CD4-positive, alpha-beta T cell treated with Interferon alpha-2 for 1 hour (primary cell): ENCODE results near the gene CUX1.

Experiments used
- DNase-seq, 2 donors: peaks; one replicate each; pipeline ENCODE4 v3.0.0-alpha.2; 2020 to 2022

The CUX1 gene

GRCh38 chr7:102283477-102284189 is 466.2 kb downstream of the CUX1 start:
- DNase-seq, result no peak

- peak; percentile 40 to 53 for DNase-seq
These were observed 467.0 kb downstream of the CUX1 start for GRCh38 chr7:102284399-102284798.

DNA sequence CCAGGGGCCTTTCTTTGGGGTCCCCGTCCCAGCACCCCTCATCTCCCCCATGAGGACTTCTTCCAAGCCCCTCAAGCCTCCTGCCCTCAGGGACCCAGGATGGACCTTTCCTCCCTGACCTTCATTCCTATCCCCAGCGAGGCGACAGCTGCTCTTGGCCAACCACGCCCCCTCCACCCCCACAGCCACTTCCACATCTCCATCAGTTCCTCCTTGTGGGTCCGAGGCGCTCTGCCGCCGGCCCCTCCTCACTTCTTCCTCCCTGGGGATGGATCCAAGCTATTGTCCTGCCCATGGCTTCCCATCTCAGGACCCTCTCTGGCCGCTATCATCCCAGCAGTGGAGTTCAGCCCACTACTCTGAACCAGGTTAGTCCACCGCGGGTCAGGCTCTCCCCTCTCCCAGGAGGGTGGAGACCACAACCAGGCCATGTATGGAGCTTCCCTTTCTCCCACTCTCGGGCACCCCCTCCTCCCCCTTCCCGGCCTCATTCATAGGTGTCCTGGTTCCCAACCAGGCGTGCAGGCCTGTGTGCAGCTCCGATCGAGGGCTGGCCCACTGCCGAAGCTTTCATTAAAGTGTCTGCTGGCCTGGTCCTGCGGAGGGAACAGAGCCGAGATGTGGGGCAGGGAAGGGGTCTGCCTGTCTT is 467.6 kb downstream of the CUX1 start:
- DNase-seq, result peak in 1 of 2 donors; percentile 46

DNA sequence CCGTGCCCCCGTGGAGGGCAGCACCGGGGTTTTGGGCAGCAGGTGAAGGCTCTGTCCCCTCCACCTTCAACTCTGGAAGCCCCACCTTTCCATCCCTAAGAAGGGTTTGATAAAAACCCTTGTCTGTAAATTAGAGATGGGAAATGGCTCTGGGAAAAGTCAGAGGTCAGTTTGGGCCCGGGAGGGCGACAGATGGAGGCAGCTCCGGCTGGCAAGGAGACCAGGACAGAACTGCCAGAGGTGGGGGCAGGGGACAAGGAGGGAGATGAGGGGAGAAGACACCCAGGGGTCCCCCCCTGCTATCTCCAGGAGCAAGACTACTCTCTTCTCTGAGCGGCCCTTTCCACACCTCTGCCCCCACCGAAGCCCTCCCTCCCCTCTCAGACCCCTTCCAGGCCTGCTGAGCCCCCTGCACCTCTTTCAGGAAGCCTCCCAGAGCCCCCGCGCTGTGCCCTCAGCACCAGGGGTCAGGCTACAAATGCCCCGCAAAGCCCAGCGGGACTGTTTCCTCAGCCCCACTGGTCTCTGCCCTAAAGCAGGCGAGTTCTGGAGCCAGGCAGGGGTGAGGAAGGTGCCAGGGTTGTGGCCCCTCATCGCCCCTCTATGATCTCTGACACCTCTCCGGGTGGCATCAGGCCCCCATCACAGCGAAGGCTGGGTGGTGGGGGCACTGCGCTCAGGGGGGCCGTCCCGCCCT is 468.3 kb downstream of the CUX1 start:
- no peak for DNase-seq

GRCh38 chr7:102286237-102287110 is 469.0 kb downstream of the CUX1 start, which contains the start of gene SH2B2:
Gene SH2B2, plus strand, starts transcription at chr7:102286868. Its CDS starts 13,683 bp downstream, at chr7:102300551.
- peak; percentile 59 to 62 for DNase-seq

DNA sequence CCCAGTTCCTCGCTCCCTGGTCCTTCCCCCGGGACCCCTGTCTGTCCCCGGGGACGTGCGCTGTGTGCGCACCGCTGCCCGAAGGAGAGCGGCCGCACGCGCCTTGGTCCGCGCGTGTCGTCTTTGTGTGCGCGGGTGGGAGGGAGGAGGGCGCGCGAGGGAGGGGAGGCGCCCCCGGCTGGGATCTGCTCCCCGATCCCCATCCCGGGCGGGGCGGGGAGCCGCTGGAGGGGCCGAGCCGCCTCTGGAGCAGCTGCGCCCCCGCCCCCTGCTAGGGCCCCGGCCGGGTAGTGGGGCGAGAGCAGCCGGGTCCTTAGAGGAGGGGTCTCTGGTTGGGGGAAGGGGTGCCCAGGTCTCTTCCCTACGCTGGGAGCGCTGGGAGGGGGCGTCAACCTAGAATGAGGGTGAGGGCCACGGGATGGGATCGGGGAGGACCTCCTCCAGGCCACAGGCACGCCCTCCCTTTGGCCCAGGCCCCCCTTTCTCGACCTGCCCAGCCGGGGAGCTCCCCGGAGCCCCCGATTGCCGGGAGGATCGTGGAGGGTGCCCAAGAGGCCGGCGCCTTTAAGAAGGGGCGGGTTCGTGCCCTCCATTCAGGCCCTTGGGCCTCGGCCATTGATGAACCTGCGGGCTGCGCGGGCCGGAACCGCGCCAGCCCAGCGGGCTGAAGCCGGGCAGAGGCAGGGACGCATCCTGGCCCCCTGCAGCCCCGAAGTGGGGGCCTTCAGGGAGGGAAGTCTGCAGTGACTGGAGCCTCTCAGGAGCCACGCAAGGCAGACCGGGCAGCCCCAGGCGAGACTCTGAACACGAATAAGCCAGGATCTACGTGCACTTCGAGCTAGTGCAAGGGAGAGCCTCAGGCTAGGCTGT is 469.9 kb downstream of the CUX1 start:
- no peak for DNase-seq

DNA sequence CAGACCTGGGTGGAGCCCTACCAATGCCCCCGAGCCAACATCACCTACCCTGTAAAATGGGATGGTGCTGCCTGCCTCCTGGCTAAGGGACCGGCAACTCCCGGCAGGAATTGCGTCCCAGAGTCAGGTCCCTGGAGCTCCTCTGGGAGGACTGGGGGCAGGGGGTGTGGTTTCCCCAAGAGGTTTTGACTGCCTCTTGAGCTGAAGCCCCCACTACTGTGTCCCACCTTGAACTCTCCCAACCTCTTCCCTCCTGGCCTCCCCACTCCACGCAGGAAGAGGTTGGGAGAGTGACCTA is 470.5 kb downstream of the CUX1 start:
- no peak for DNase-seq

GRCh38 chr7:102288285-102288930 is 471.0 kb downstream of the CUX1 start:
- DNase-seq, result no peak

GRCh38 chr7:102289057-102289456 is 471.6 kb downstream of the CUX1 start:
- DNase-seq, result peak in 1 of 2 donors; percentile 24

DNA sequence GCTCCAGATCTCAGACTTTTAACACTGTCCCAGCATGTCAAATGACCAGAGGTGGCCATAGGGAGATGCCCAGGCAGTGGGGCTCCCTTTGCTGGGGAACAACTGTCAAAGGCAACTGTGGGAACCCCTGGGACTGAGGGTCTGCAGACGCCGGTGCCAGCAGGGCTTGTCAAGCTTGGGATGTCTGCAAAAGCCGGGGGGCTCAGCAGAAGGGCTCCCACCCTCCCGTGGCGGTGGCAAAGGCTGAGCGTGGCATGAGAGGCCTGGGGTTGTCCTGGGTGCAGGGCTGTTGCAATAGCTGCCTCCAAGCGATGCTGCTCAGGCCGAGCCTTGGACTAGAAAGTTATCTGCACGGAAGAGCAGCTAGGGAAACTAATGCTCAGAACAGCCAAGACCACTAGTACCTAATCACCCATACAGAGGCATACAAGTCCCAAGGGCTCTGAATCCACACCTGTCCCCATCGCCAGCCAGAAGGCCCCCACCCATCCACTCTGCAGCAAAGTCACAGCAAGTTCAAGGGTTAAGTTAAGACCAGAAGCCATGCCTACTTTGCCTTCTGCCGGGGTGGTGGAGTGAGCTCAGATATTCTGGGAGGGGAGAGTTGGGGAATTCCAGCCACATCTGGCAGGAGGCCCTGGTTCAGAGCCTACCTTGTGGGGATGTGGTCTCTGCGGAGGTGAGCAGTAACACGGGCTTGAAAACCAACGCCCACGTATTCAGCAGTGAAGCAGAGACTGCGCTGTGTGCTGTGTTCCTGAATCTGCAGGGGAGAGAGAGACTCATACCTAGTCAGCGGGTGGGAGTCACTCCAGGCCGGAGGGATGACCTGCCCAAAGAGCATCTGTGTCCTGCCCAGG is 473.9 kb downstream of the CUX1 start:
- DNase-seq, result peak in 1 of 2 donors; percentile 29

DNA sequence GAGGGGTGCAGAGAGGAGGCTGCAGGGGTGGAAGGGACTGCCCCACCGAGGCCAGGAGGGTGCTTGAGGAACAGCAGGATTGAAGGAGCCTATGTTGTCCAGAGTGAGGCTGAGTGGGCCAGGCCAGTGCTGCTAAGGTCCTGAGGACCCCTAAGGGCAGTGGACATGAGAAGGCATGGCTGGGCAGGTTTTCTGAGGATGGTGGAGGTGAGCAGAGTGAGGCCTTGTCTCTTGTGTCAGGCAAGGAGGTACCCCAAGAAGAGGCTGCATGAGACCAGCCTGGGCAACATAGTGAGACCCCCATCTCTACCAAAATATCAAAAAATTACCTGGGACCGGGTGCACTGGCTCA is 474.5 kb downstream of the CUX1 start:
- DNase-seq, result no peak

- DNase-seq, result no peak
These were observed 475.7 kb downstream of the CUX1 start for GRCh38 chr7:102292813-102293798.

GRCh38 chr7:102294589-102294988 is 477.2 kb downstream of the CUX1 start:
- no peak for DNase-seq

DNA sequence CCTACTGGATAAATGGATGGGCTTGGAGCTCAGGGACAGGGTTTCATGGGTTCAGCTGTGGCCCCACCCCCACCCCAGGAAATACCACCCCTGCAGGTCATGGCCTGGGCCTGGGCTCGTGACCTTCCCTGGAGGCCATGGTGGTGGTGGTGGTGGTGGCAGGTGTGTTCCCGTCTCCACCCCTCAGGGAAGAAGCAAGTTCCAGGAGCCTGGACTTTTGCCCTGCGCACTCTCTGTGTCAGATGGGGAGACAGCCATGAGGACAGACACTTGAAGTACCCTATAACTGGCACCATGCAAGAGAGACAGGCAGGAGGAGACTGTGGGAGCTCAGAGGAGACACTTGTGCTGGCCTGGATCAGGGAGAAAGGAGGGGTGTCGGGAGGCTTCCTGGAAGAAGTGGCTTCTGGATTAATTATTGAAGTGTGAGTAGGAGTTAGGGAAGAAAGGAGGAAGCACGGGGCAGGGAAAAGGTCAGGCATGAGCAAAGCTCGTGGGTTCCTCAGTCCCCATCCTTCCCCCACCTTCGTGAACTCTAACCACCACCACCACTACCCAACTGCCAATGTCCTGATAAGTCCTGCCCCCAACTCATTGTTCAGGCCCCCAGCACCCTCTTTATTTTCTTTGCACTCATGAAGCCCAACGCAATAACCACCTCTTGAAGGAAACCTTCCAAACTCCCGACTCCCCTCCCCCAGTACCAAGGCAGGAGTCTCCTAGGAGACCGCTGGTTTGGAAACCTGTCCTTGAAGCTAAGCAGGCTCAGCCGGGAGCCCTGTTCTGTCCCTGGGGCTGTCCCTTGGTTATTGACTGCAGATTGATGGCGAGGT is 478.1 kb downstream of the CUX1 start:
- DNase-seq, result no peak

- no peak for DNase-seq
These were observed 478.7 kb downstream of the CUX1 start for GRCh38 chr7:102296179-102296438.

GRCh38 chr7:102296514-102296913 is 479.1 kb downstream of the CUX1 start:
- DNase-seq, result no peak

GRCh38 chr7:102297487-102298218 is 480.2 kb downstream of the CUX1 start:
- no peak for DNase-seq

- no peak for DNase-seq
These were observed 483.3 kb downstream of the CUX1 start for GRCh38 chr7:102300643-102301221.
